Breast epithelium (tissue), 3 donors: ENCODE results near the gene RBM19.

ENCODE experiments used
- POLR2A ChIP-seq: fragments of 450-650 bp; IDR thresholded peaks from one replicate; pipeline ENCODE4 v1.6.1; 2016; ENCODE audit warnings: antibody characterized with exemption, mild to moderate bottlenecking, moderate library complexity
- POLR2AphosphoS5 ChIP-seq, 3 donors: sonication (generic); formaldehyde crosslinking; IDR thresholded peaks; one replicate each; pipeline ENCODE4 v1.6.1; 2017; ENCODE audit warnings: antibody characterized with exemption in 3 of 3
- TF ChIP-seq, protein P1 (sequence below), 3 donors: fragments of 450-650 bp; IDR thresholded peaks; one replicate each; pipeline ENCODE4 v1.5.1; 2016 to 2017; ENCODE audit warnings: antibody characterized with exemption in 3 of 3, mild to moderate bottlenecking in 3 of 3, moderate library complexity in 3 of 3

DNA sequence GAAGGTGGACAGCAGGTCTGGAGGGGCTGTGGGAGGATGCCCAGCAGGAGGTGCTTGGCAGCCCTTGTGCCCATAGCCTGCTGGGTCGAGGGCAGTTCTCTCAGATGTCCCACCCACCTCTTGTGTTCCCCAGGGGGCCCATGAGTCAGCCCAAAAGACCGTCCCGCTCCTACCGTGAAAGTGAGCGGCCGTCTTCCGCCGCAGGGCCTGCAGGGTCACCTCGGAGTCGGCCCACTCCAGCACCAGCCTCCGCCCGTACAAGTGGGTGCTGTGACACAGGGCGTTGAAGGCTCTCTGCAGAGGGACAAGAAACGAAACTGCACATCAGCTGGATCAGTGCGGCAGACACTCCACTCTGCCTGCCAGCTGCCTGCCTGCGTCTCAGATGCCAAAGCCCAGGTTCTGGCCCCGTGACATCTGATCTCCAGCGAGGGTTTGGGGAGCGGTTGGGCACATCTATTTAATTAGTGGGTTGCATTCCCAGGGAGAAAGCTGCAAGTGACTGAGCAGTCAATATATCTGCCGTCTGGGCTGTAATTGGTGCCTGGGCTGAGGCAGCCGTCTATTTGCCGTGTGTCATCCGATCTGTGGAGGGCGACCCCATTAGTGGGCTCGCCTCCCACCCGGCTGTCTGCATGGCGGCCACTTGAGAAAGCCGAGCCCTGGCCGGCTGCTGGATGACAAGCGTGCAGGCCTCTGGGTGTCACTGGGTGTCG is 121.5 kb downstream of the RBM19 start:
- TF ChIP-seq POLR2AphosphoS5 (IDR thresholded peaks at IDR 0.05) (no peak), POLR2A (no peak)
- TF ChIP-seq, protein P1, sequence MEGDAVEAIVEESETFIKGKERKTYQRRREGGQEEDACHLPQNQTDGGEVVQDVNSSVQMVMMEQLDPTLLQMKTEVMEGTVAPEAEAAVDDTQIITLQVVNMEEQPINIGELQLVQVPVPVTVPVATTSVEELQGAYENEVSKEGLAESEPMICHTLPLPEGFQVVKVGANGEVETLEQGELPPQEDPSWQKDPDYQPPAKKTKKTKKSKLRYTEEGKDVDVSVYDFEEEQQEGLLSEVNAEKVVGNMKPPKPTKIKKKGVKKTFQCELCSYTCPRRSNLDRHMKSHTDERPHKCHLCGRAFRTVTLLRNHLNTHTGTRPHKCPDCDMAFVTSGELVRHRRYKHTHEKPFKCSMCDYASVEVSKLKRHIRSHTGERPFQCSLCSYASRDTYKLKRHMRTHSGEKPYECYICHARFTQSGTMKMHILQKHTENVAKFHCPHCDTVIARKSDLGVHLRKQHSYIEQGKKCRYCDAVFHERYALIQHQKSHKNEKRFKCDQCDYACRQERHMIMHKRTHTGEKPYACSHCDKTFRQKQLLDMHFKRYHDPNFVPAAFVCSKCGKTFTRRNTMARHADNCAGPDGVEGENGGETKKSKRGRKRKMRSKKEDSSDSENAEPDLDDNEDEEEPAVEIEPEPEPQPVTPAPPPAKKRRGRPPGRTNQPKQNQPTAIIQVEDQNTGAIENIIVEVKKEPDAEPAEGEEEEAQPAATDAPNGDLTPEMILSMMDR (IDR thresholded peaks at IDR 0.05) = no peak
